CD14-positive monocyte (primary cell): ENCODE data around the gene HUNK. TPM values are rescaled to one million over a fixed set of nuclear protein-coding genes. Genes with fewer than 3 reads are reported as not detected.

Experiments used
- DNase-seq, 3 donors: peaks; one replicate each; pipeline ENCODE4 v3.0.0-alpha.2; 2011 to 2022
- H2AFZ ChIP-seq: 2 replicates; pipeline ENCODE4 v1.6.0; 2012; ENCODE audit warnings: mild to moderate bottlenecking, low read depth, low read length, inconsistent platforms; ENCODE audit not compliant: insufficient read depth, poor library complexity, severe bottlenecking
- H3K27ac ChIP-seq, 2 donors: 1 replicate in 1 of 2; 2 replicates in 1 of 2; pipeline ENCODE4 v1.5.1; 2012 to 2013; ENCODE audit warnings: low read length in 2 of 2, control low read depth in 1 of 2, inconsistent platforms in 1 of 2, low read depth in 1 of 2, mild to moderate bottlenecking in 1 of 2
- H3K27me3 ChIP-seq, 2 donors: one replicate each; pipeline versions ENCODE4 v1.6.0 to v1.6.1; 2011 to 2013; ENCODE audit warnings: low read length in 2 of 2; ENCODE audit not compliant: control insufficient read depth in 2 of 2, insufficient read depth in 2 of 2
- H3K36me3 ChIP-seq, 2 donors: replicated peaks in 1 of 2; 1 replicate in 1 of 2; 2 replicates in 1 of 2; pipeline versions ENCODE4 v1.5.1 to v1.6.1; 2012 to 2013; ENCODE audit warnings: low read length in 2 of 2, control low read depth in 1 of 2, inconsistent platforms in 1 of 2, mild to moderate bottlenecking in 1 of 2; ENCODE audit not compliant: insufficient read depth in 2 of 2, control insufficient read depth in 1 of 2
- H3K4me1 ChIP-seq, 2 donors: 1 replicate in 1 of 2; 2 replicates in 1 of 2; pipeline versions ENCODE4 v1.5.1 to v1.6.1; 2012 to 2013; ENCODE audit warnings: low read length in 2 of 2, control low read depth in 1 of 2, inconsistent platforms in 1 of 2, mild to moderate bottlenecking in 1 of 2, moderate library complexity in 1 of 2; ENCODE audit not compliant: insufficient read depth in 2 of 2, control insufficient read depth in 1 of 2
- H3K4me2 ChIP-seq: replicated peaks from 2 replicates; pipeline ENCODE3; 2012; ENCODE audit warnings: low read length, moderate library complexity, mild to moderate bottlenecking; ENCODE audit not compliant: poor library complexity, severe bottlenecking; ENCODE audit errors: extremely low read depth
- H3K4me3 ChIP-seq, 3 experiments: fragments of 200-600 bp in 1 of 3; sonication (generic) in 1 of 3; replicated peaks in 1 of 3; 1 replicate in 2 of 3; 2 replicates in 1 of 3; pipeline ENCODE4 v1.5.1; 2011 to 2013; ENCODE audit warnings: low read length in 3 of 3, mild to moderate bottlenecking in 3 of 3, control low read depth in 2 of 3, low read depth in 2 of 3, inconsistent platforms in 1 of 3, moderate library complexity in 1 of 3
- H3K79me2 ChIP-seq: 2 replicates; pipeline ENCODE4 v1.6.0; 2012; ENCODE audit warnings: mild to moderate bottlenecking, control low read depth, inconsistent platforms, low read length, moderate library complexity; ENCODE audit not compliant: insufficient read depth
- H3K9ac ChIP-seq: 2 replicates; pipeline ENCODE4 v1.6.0; 2017; ENCODE audit warnings: low read length, mild to moderate bottlenecking; ENCODE audit not compliant: insufficient read depth, poor library complexity, severe bottlenecking
- H3K9me3 ChIP-seq, 2 donors: replicated peaks in 1 of 2; 1 replicate in 1 of 2; 2 replicates in 1 of 2; pipeline versions ENCODE4 v1.5.1 to v1.6.1; 2012 to 2013; ENCODE audit warnings: low read length in 2 of 2, control low read depth in 1 of 2; ENCODE audit not compliant: control insufficient read depth in 1 of 2, insufficient read depth in 1 of 2
- H4K20me1 ChIP-seq: 2 replicates; pipeline ENCODE4 v1.6.0; 2012; ENCODE audit warnings: mild to moderate bottlenecking, low read length, control low read depth, moderate library complexity; ENCODE audit not compliant: insufficient read depth
- H3K27ac Mint-ChIP-seq, 7 donors: one replicate each; pipeline ENCODE4 v1.8.0; 2020; ENCODE audit warnings: mild to moderate bottlenecking in 7 of 7, mixed read lengths in 7 of 7, moderate library complexity in 6 of 7, inconsistent platforms in 2 of 7
- H3K27me3 Mint-ChIP-seq, 3 donors: one replicate each; pipeline ENCODE4 v1.8.0; 2021 to 2022; ENCODE audit warnings: low read depth in 3 of 3, mild to moderate bottlenecking in 3 of 3, mixed read lengths in 3 of 3, moderate library complexity in 3 of 3, inconsistent platforms in 1 of 3
- H3K36me3 Mint-ChIP-seq, 2 donors: one replicate each; pipeline ENCODE4 v1.8.0; 2020; ENCODE audit warnings: mixed read lengths in 2 of 2, inconsistent platforms in 1 of 2, mild to moderate bottlenecking in 1 of 2
- H3K4me1 Mint-ChIP-seq: one replicate; pipeline ENCODE4 v1.8.0; 2020; ENCODE audit warnings: mild to moderate bottlenecking, mixed read lengths
- H3K4me3 Mint-ChIP-seq, 2 donors: one replicate each; pipeline ENCODE4 v1.8.0; 2020; ENCODE audit warnings: mild to moderate bottlenecking in 2 of 2, mixed read lengths in 2 of 2, moderate library complexity in 1 of 2
- H3K9me3 Mint-ChIP-seq, 7 donors: one replicate each; pipeline ENCODE4 v1.8.0; 2020 to 2022; ENCODE audit warnings: mixed read lengths in 7 of 7, mild to moderate bottlenecking in 6 of 7, moderate library complexity in 6 of 7, inconsistent platforms in 2 of 7
- WGBS: methylation state at CpG from one replicate; pipeline ENCODE4 v1.1.5; 2013; ENCODE audit warnings: missing lambda C conversion rate; ENCODE audit not compliant: insufficient coverage; 5-methylcytosine and 5-hydroxymethylcytosine counted together
- intact Hi-C, 2 donors: fragments of 100-400 bp; cut with micrococcal nuclease; formaldehyde crosslinking; loops; one replicate each; pipeline versions ENCODE4 v1.15.0 to v1.15.1; 2023
- polyA plus RNA-seq, 3 donors: library from polyadenylated mRNA; depleted of rRNA in 1 of 3; unstranded in 2 of 3; stranded (reverse) in 1 of 3; fragments of 300-500 nt in 2 of 3; fragments of >200 nt in 1 of 3; fragmentation: Illumina TruSeq in 2 of 3; gene quantifications; 1 replicate in 2 of 3; 2 replicates in 1 of 3; pipeline ENCODE4 v1.2.3, GENCODE V29; 2012 to 2021
- TF ChIP-seq, protein P1 (sequence below): fragments of 200-600 bp; IDR thresholded peaks from one replicate; pipeline ENCODE4 v1.8.0; 2022; ENCODE audit warnings: antibody characterized with exemption, mild to moderate bottlenecking

Gene HUNK
- polyA plus RNA-seq, 3 donors: not detected

DNA sequence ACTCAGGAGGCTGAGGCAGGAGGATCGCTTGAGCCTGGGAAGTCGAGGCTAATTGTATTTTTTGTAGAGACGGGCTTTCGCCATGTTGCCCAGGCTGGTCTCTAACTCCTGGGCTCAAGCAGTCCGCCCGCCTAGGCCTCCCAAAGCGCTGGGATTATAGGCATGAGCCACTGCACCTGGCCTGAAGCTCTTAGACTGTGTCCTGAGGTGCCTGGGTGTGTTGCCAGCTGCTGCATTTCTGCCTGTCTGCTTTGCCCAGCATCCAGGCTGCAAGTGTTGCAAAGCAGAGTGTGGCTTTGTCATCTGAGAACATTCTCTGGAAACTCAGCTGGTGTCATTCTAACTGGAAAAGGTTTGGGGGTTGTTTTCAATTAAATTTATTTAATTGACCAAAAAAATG, 105.0 kb downstream of the HUNK start:
- Histone ChIP-seq H3K9me3 (no peaks in the 10 kb centered on the region), H3K4me3 (no peak overlapping the region), H3K9ac (no peak overlapping the region), H3K4me1 (no peaks in the 10 kb centered on the region), H3K36me3 (no peaks in the 10 kb centered on the region), H3K79me2 (no peaks in the 10 kb centered on the region), H3K27me3 (no peaks in the 10 kb centered on the region), H3K4me2 (no peak overlapping the region), H2AFZ (no peak overlapping the region), H4K20me1 (no peaks in the 10 kb centered on the region), H3K27ac (no peak overlapping the region)
- peaks cover 5 to 14% (median 9%) of the 10 kb centered on the region in 3 donors for H3K27me3 Mint-ChIP-seq
- H3K27ac Mint-ChIP-seq: no peak overlapping the region
- intact Hi-C loops: no loop called here
- TF ChIP-seq, protein P1, sequence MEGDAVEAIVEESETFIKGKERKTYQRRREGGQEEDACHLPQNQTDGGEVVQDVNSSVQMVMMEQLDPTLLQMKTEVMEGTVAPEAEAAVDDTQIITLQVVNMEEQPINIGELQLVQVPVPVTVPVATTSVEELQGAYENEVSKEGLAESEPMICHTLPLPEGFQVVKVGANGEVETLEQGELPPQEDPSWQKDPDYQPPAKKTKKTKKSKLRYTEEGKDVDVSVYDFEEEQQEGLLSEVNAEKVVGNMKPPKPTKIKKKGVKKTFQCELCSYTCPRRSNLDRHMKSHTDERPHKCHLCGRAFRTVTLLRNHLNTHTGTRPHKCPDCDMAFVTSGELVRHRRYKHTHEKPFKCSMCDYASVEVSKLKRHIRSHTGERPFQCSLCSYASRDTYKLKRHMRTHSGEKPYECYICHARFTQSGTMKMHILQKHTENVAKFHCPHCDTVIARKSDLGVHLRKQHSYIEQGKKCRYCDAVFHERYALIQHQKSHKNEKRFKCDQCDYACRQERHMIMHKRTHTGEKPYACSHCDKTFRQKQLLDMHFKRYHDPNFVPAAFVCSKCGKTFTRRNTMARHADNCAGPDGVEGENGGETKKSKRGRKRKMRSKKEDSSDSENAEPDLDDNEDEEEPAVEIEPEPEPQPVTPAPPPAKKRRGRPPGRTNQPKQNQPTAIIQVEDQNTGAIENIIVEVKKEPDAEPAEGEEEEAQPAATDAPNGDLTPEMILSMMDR: no peak
- 91% methylated on average over 7 of the region's 7 CpGs for WGBS
- H3K4me1 Mint-ChIP-seq: peaks cover 3% of the 10 kb centered on the region
- peaks cover 0 to 9% (median 5%) of the 10 kb centered on the region in 7 donors for H3K9me3 Mint-ChIP-seq
- no peak overlapping the region for H3K4me3 Mint-ChIP-seq
- no peak for DNase-seq
- no peaks in the 10 kb centered on the region for H3K36me3 Mint-ChIP-seq

DNA sequence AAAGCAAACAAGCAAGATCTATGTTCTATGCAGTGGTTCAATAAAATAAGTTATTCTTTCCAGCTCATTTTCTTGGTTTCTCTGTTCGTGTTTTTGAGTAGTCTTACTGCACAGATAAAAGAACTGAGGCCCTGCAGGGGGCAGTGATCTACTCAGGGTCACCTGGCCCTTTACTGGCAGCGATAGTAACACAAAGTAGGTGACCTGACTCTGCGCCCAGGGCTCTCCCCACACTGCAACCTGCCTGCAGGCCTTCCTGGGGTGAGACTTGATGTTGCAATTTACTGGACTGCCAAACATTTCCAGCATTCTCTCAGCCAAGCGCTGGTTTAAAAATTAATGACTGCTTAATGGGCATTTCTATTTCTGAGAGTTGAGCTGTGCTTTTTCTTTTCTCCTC, 110.3 kb downstream of the HUNK start:
- no peak overlapping the region for H2AFZ ChIP-seq
- no peak overlapping the region for H3K4me2 ChIP-seq
- Mint-ChIP-seq H3K9me3 (peaks cover 0 to 3% (median 2%) of the 10 kb centered on the region in 7 donors), H3K27ac (no peak overlapping the region), H3K4me1 (no peaks in the 10 kb centered on the region), H3K27me3 (no peaks in the 10 kb centered on the region), H3K4me3 (no peak overlapping the region), H3K36me3 (no peaks in the 10 kb centered on the region)
- no peak for DNase-seq
- intact Hi-C loops: no loop called here
- no peaks in the 10 kb centered on the region for H3K36me3 ChIP-seq
- H3K9ac ChIP-seq: no peak overlapping the region
- H3K79me2 ChIP-seq: no peaks in the 10 kb centered on the region
- no peaks in the 10 kb centered on the region for H3K4me1 ChIP-seq
- WGBS: 90% methylated on average over 2 of the region's 4 CpGs
- no peaks in the 10 kb centered on the region for H3K9me3 ChIP-seq
- TF ChIP-seq, protein P1: no peak
- no peaks in the 10 kb centered on the region for H3K27me3 ChIP-seq
- H3K4me3 ChIP-seq: no peak overlapping the region
- no peak overlapping the region for H3K27ac ChIP-seq
- H4K20me1 ChIP-seq: no peaks in the 10 kb centered on the region
